NB4 (cell line): ENCODE data around the gene HPN.
"Not testable (repeated sequence)": the region's sequence is repeated elsewhere in the genome, so short reads cannot be mapped to it uniquely, and the experiment has no call there.

Source experiments
- DNase-seq: peaks from one replicate; pipeline ENCODE4 v3.0.0; 2010; ENCODE audit warnings: low read depth
- H3K4me3 ChIP-seq: one replicate; pipeline ENCODE4 v1.5.1; 2011; ENCODE audit warnings: mild to moderate bottlenecking, low read depth, low read length, moderate library complexity
- MYC ChIP-seq: IDR thresholded peaks from 2 replicates; pipeline ENCODE4 v1.6.1; 2011; ENCODE audit warnings: low read depth, low read length
- POLR2A ChIP-seq: IDR thresholded peaks from 2 replicates; pipeline ENCODE4 v1.6.1; 2011; ENCODE audit warnings: mild to moderate bottlenecking; ENCODE audit not compliant: insufficient read length; ENCODE audit errors: extremely low read depth
- TF ChIP-seq, protein P1 (sequence below): IDR thresholded peaks from one replicate; pipeline ENCODE4 v1.5.1; 2012; ENCODE audit warnings: low read depth, low read length
- TF ChIP-seq, protein P2 (sequence below): IDR thresholded peaks from 2 replicates; pipeline ENCODE4 v1.6.1; 2011; ENCODE audit warnings: low read depth, low read length

The HPN gene

DNA sequence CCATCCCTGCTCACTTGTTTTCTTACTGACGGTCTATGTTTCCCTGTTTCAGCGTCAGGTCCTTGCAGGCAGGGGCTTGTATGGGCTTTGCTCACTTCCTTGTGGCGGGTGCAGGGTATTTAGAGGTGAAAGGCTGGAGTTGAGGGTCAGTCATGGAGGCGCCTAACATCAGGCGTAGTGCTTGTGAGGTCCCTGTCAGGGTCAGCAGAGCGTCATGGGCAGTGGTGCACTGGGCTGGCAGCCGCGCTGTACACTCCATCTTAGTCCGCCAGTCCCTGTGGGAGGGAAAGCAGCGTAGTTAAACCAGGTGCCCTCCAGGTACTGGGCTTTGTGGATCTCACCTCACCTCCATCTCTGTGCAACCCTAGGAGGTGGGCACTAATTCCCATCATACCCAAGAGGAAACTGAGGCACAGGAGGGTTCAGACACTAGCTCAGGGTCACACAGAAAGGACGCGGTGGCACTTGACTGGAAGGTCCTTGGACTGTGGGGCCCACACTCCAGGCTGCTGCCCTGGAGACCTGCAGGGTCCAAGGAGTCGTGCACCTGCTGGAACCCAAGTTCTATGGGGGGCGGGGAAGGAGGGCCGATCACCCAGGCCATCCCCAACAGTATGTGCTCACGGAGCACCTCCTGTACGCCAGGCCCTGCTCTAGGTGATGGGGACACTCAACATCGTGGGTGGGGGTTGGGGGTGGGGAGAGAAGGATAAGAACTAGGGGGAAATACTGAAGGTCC, 36.8 kb upstream of the HPN start:
- H3K4me3 ChIP-seq: no peak overlapping the region
- TF ChIP-seq MYC: no peak
- TF ChIP-seq, protein P1, sequence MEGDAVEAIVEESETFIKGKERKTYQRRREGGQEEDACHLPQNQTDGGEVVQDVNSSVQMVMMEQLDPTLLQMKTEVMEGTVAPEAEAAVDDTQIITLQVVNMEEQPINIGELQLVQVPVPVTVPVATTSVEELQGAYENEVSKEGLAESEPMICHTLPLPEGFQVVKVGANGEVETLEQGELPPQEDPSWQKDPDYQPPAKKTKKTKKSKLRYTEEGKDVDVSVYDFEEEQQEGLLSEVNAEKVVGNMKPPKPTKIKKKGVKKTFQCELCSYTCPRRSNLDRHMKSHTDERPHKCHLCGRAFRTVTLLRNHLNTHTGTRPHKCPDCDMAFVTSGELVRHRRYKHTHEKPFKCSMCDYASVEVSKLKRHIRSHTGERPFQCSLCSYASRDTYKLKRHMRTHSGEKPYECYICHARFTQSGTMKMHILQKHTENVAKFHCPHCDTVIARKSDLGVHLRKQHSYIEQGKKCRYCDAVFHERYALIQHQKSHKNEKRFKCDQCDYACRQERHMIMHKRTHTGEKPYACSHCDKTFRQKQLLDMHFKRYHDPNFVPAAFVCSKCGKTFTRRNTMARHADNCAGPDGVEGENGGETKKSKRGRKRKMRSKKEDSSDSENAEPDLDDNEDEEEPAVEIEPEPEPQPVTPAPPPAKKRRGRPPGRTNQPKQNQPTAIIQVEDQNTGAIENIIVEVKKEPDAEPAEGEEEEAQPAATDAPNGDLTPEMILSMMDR: no peak
- TF ChIP-seq, protein P2, sequence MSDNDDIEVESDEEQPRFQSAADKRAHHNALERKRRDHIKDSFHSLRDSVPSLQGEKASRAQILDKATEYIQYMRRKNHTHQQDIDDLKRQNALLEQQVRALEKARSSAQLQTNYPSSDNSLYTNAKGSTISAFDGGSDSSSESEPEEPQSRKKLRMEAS: no peak
- no peak for TF ChIP-seq POLR2A

DNA sequence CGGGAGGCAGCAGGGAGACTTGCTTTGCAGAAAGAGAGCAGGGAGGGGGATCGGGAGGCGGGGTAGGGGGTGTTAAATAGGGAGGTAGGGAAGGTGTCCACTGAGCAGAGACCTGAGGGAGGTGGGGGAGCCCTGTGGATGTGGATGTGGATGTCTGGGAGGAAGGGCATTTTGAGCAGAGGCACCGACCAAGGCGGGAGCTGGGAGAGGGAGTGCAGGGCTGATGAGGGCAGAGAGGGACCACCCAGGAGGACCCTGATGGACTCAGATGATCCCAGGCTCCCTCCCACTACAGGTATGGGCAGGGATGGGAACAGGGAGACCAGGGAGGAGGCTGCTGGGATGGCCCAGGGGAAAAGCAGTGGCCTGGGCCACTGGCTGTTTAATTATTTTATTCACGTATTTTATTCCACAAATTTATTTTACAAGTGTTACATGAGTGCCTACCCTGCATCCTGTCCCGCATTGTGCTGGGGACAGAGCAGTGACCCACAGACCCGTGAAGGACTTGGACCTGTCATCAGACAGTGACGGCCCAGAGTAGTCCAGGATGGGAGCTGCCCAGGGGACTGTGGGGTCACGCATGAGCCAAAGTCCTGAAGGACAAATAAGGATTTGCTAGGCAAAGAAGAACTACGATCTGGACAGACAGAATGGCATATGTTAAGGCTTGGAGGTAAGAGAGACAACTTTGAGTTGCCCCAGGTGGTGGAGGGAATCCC, 36.1 kb upstream of the HPN start:
- no peak for TF ChIP-seq MYC
- TF ChIP-seq, protein P1: no peak
- TF ChIP-seq POLR2A: no peak
- TF ChIP-seq, protein P2: no peak
- DNase-seq: no peak
- no peak overlapping the region for H3K4me3 ChIP-seq

More for the DNA sequence above, 36.8 kb upstream of the HPN start:
- no peak for DNase-seq

DNA sequence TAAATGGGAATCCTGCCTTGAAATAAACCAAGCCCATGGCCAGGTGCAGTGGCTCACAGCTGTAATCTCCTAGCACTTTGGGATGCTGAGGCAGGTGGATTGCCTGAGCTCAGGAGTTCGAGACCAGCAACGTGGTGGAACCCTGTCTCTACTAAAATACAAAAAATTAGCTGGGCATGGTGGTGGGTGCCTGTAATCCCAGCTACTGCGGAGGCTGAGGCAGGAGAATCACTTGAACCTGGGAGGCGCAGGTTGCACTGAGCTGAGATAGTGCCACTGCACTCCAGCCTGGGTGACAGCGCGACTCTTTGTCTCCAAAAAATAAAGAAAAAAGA, 35.5 kb upstream of the HPN start:
- not testable (repeated sequence) for DNase-seq, H3K4me3 ChIP-seq

DNA sequence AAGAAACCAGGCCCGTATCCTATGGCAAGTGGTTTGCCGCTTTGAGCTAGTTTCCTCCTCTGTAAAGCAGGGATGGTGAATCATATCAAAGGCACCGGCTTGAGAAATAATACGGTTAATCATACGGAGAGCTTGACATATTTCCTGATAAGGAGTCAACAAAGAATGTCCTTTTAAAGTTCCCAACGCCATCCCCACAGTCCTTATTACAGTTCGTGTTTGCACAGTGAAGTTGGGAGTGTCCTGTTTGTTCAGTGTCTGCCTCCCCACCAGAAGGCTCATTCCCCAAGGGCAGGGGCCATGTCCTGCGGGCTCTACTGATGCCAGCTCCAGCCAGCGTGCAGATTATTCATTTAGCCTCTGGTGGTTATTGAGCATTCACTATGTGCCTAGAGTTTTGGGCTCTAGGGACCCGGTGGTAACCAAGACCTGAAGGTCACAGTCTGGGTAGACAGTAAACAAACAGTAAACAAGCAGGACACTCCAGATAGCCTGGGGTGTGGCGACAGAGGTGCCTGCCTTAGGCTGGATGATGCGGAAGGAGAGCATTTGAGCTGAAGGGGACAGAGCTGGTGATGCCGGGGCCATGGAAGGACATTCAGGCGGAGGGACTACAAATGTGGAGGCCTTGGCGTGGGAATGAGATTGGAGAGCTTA, 35.1 kb upstream of the HPN start:
- no peak overlapping the region for H3K4me3 ChIP-seq
- TF ChIP-seq POLR2A (no peak), MYC (no peak)
- TF ChIP-seq, protein P2: no peak
- TF ChIP-seq, protein P1: no peak
- DNase-seq: no peak

DNA sequence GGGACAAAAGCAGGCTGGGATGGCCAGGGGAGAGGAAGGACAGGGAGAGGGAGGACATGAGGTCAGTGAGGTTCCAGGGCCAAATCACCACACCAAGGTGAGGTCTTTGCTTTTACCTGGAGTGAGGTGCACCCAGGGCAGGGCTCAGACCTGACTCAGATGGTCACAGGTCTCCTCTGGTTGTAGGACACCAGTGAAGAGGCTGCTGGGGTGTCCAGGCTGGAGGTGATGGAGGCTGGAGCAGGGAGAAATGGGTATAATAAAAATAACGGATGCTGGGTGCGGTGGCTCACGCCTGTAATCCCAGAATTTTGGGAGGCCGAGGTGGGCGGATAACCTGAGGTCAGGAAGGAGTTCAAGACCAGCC, 34.5 kb upstream of the HPN start:
- no peak overlapping the region for H3K4me3 ChIP-seq
- TF ChIP-seq, protein P1: no peak
- TF ChIP-seq, protein P2: no peak
- no peak for TF ChIP-seq MYC
- TF ChIP-seq POLR2A: no peak
- no peak for DNase-seq

DNA sequence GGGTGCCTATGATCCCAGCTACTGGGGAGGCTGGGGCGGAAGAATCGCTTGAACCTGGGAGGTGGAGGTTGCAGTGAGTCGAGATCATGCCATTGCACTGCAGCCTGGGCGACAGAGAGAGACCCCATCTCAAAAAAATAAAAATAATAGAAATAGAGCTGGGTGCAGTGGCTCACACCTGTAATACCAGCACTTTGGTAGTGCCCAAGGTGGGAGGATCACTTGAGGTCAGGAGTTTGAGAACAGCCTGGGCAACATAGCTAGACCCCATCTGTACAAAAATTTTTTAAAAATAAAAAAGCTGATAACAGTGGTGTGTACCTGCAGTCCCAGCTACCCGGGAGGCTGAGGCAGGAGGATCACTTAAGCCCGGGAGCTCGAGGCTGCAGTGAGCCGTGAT, 34.1 kb upstream of the HPN start:
- not testable (repeated sequence) for H3K4me3 ChIP-seq, DNase-seq
